Caco-2 (cell line): ENCODE measurements around the gene GLRA2. TPM values are rescaled to one million over a fixed set of nuclear protein-coding genes. Genes with fewer than 3 reads are reported as not detected.

Experiments used
- BruUV-seq: library from RNA; stranded (reverse); fragments of 400-500 nt; replicated peaks from 2 replicates; lab custom pipeline; 2021; lab: Mats Ljungman, UMichigan
- CTCF ChIA-PET: fragments of 300-600 bp; sonication (Branson Sonifier 250); formaldehyde crosslinking; loops from one replicate; lab custom pipeline; 2022; ENCODE audit warnings: antibody characterized with exemption; lab: Charles Lee
- POLR2A ChIA-PET: fragments of 300-600 bp; sonication (Branson Sonifier 250); formaldehyde crosslinking; loops from one replicate; lab custom pipeline; 2022; ENCODE audit warnings: antibody characterized with exemption; lab: Charles Lee
- DNase-seq, 2 experiments: peaks; one replicate each; pipeline versions ENCODE4 v3.0.0 to v3.0.0-alpha.2; 2020 to 2022
- H3K27me3 ChIP-seq: replicated peaks from 2 replicates; pipeline ENCODE4 v1.6.0; 2011; ENCODE audit warnings: low read length; ENCODE audit not compliant: control insufficient read depth, insufficient read depth
- H3K36me3 ChIP-seq: 2 replicates; pipeline ENCODE4 v1.5.1; 2011; ENCODE audit warnings: low read length; ENCODE audit not compliant: control insufficient read depth, insufficient read depth
- H3K4me1 ChIP-seq: fragments of 250-450 bp; sonication (Bioruptor Pico); 2 replicates; pipeline ENCODE4 v1.5.1; 2020; ENCODE audit warnings: mild to moderate bottlenecking
- H3K4me3 ChIP-seq: 2 replicates; pipeline ENCODE4 v1.5.1; 2011; ENCODE audit warnings: low read depth, mild to moderate bottlenecking, control low read depth, low read length
- H3K9me3 ChIP-seq: fragments of 250-450 bp; sonication (Bioruptor Pico); 2 replicates; pipeline ENCODE4 v1.5.1; 2020; ENCODE audit warnings: mild to moderate bottlenecking, moderate library complexity
- H3K27ac Mint-ChIP-seq: one replicate; pipeline ENCODE4 v1.8.0; 2022; ENCODE audit warnings: mixed read lengths; ENCODE audit not compliant: unreplicated experiment
- H3K27me3 Mint-ChIP-seq: one replicate; pipeline ENCODE4 v1.8.0; 2022; ENCODE audit warnings: mixed read lengths; ENCODE audit not compliant: insufficient read depth, unreplicated experiment
- H3K36me3 Mint-ChIP-seq: one replicate; pipeline ENCODE4 v1.8.0; 2022; ENCODE audit warnings: mild to moderate bottlenecking, mixed read lengths; ENCODE audit not compliant: insufficient read depth, unreplicated experiment
- H3K4me1 Mint-ChIP-seq: one replicate; pipeline ENCODE4 v1.8.0; 2022; ENCODE audit warnings: low read depth, mixed read lengths; ENCODE audit not compliant: unreplicated experiment
- H3K4me3 Mint-ChIP-seq: one replicate; pipeline ENCODE4 v1.8.0; 2022; ENCODE audit warnings: mild to moderate bottlenecking, moderate library complexity, mixed read lengths; ENCODE audit not compliant: unreplicated experiment
- H3K9me3 Mint-ChIP-seq: one replicate; pipeline ENCODE4 v1.8.0; 2022; ENCODE audit warnings: mixed read lengths; ENCODE audit not compliant: unreplicated experiment
- intact Hi-C: fragments of 100-400 bp; cut with micrococcal nuclease; formaldehyde crosslinking; loops from one replicate; pipeline ENCODE4 v1.10.0; 2022; ENCODE audit not compliant: unreplicated experiment
- total RNA-seq: library from RNA; stranded (reverse); gene quantifications from 2 replicates; pipeline ENCODE4 v1.2.3, GENCODE V29; 2022
- TF ChIP-seq, protein P1 (sequence below), 2 experiments: fragments of 200-600 bp in 1 of 2; IDR thresholded peaks; 1 replicate in 1 of 2; 2 replicates in 1 of 2; pipeline versions ENCODE4 v1.5.1 to v1.8.0; 2011 to 2022; ENCODE audit warnings: antibody characterized with exemption in 1 of 2, control low read depth in 1 of 2, inconsistent platforms in 1 of 2, low read depth in 1 of 2, low read length in 1 of 2, mild to moderate bottlenecking in 1 of 2, moderate library complexity in 1 of 2; ENCODE audit not compliant: insufficient read depth in 1 of 2, severe bottlenecking in 1 of 2, unreplicated experiment in 1 of 2

GLRA2 gene
- total RNA-seq, 1 experiment from 2014 or later, result not detected

DNA sequence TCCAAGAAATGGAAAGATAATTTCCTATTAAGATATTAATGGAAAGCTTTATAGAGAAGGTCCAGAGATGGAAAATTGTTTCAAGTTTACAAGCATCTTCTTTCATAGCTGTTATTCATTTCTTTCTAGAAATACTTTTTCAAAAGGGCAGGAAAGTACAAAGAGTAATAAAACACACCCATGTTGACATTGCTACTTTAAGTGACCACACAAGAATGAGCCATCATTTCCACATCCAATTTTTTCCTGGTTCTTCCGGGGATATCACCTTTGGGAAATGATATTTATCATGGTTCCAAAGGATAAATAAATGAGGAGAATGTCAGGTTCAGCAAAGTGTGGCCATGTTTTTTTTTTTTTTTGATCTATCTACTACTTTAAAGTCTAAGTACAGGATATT is 4.5 kb downstream of the GLRA2 start:
- ChIA-PET CTCF (no interaction called here), POLR2A (no interaction called here)
- H3K27me3 ChIP-seq, result no peaks in the 10 kb centered on the region
- Mint-ChIP-seq H3K27me3 (no peaks in the 10 kb centered on the region), H3K27ac (no peak overlapping the region), H3K4me1 (no peaks in the 10 kb centered on the region), H3K4me3 (no peak overlapping the region), H3K9me3 (no peaks in the 10 kb centered on the region), H3K36me3 (no peaks in the 10 kb centered on the region)
- no peaks in the 10 kb centered on the region for H3K36me3 ChIP-seq
- H3K9me3 ChIP-seq, result no peaks in the 10 kb centered on the region
- no peak for DNase-seq
- no TSS peak for BruUV-seq
- TF ChIP-seq, protein P1, sequence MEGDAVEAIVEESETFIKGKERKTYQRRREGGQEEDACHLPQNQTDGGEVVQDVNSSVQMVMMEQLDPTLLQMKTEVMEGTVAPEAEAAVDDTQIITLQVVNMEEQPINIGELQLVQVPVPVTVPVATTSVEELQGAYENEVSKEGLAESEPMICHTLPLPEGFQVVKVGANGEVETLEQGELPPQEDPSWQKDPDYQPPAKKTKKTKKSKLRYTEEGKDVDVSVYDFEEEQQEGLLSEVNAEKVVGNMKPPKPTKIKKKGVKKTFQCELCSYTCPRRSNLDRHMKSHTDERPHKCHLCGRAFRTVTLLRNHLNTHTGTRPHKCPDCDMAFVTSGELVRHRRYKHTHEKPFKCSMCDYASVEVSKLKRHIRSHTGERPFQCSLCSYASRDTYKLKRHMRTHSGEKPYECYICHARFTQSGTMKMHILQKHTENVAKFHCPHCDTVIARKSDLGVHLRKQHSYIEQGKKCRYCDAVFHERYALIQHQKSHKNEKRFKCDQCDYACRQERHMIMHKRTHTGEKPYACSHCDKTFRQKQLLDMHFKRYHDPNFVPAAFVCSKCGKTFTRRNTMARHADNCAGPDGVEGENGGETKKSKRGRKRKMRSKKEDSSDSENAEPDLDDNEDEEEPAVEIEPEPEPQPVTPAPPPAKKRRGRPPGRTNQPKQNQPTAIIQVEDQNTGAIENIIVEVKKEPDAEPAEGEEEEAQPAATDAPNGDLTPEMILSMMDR (IDR thresholded peaks at IDR 0.05; ENCODE audit: insufficient read depth in 1 of 2, low read depth in 1 of 2, low read length in 1 of 2, severe bottlenecking in 1 of 2, unreplicated experiment in 1 of 2), result no peak
- intact Hi-C loops, result no loop called here
- no peak overlapping the region for H3K4me3 ChIP-seq
- H3K4me1 ChIP-seq, result no peaks in the 10 kb centered on the region

DNA sequence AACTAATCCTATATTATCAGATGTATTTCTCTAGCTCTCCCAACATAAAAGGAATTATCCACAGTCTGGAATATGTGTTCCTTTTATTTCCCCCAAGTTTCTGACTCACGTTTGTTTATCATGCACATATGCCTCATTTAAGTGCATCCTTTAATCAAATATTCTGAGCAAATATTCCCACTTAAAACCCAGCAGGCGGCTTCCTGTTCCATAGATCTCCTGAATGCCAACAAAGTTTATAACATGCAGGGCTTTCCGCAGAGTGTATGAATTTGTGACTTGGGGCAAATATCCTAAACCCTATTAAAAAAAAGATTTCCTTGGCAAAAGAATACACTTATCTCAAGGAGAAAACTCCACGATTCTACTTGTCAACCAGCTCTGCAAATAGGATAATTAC is 16.9 kb downstream of the GLRA2 start:
- intact Hi-C loops, result no loop called here

DNA sequence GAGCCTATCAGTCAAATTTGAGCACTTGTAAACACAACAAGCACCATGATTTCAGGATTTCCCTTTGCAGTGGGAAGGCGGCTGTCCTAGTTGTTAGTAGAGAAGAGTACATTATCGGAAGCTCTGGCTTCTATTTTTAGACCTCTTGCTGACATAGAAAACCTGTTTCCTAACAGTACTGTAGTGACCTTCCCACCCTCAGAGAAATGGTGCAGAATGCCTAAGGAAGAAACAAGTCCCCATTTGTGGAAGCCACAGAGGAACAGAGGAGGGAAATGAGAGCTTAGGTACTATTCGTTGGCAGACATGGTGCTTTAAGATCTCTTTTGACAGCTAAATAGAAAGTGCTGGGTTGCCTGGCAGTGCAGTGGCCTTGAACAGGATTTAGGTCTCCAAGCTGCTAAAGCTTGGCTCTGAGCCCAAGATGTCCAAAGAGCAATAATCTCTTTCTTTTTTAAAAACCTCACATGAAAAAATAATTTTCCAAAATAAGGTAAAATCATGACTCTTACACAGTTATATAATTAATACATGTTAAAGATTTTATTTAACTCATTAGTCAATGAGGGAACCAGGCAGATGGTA is 24.9 kb downstream of the GLRA2 start:
- Mint-ChIP-seq H3K9me3 (no peaks in the 10 kb centered on the region), H3K27me3 (peaks cover 4% of the 10 kb centered on the region), H3K4me1 (no peaks in the 10 kb centered on the region), H3K36me3 (no peaks in the 10 kb centered on the region), H3K27ac (no peak overlapping the region), H3K4me3 (no peak overlapping the region)
- no peak for DNase-seq
- no peak overlapping the region for H3K4me3 ChIP-seq
- ChIA-PET CTCF (no interaction called here), POLR2A (no interaction called here)
- no peaks in the 10 kb centered on the region for H3K27me3 ChIP-seq
- no peaks in the 10 kb centered on the region for H3K9me3 ChIP-seq
- TF ChIP-seq, protein P1 (IDR thresholded peaks at IDR 0.05; ENCODE audit: insufficient read depth in 1 of 2, low read depth in 1 of 2, low read length in 1 of 2, severe bottlenecking in 1 of 2, unreplicated experiment in 1 of 2), result no peak
- no TSS peak for BruUV-seq
- H3K4me1 ChIP-seq, result no peaks in the 10 kb centered on the region
- H3K36me3 ChIP-seq, result no peaks in the 10 kb centered on the region
- intact Hi-C loops, result no loop called here

More for the DNA sequence above, 16.9 kb downstream of the GLRA2 start:
- Mint-ChIP-seq H3K27me3 (peaks cover 4% of the 10 kb centered on the region), H3K4me3 (no peak overlapping the region), H3K36me3 (no peaks in the 10 kb centered on the region), H3K4me1 (no peaks in the 10 kb centered on the region), H3K9me3 (no peaks in the 10 kb centered on the region), H3K27ac (no peak overlapping the region)
- Histone ChIP-seq H3K27me3 (no peaks in the 10 kb centered on the region), H3K4me3 (no peak overlapping the region), H3K4me1 (no peaks in the 10 kb centered on the region), H3K36me3 (no peaks in the 10 kb centered on the region), H3K9me3 (no peaks in the 10 kb centered on the region)
- DNase-seq, result no peak
- CTCF ChIA-PET, result no interaction called here
- no TSS peak for BruUV-seq
- TF ChIP-seq, protein P1 (IDR thresholded peaks at IDR 0.05; ENCODE audit: insufficient read depth in 1 of 2, low read depth in 1 of 2, low read length in 1 of 2, severe bottlenecking in 1 of 2, unreplicated experiment in 1 of 2), result no peak
- POLR2A ChIA-PET, result no interaction called here
